Activated T-cell treated with anti-CD3 and anti-CD28 coated beads, Interleukin-2, amount 50 U/mL, for 4 hours (primary cell): ENCODE data around the gene SESN2. TPM values are rescaled to one million over a fixed set of nuclear protein-coding genes. Genes with fewer than 3 reads are reported as not detected.

Experiments
- ATAC-seq, 2 donors: fragments of 200-7000 bp; cut with Tn5 transposase; one replicate each; pipeline ENCODE4 v1.10.0; 2021
- DNase-seq: peaks from one replicate; pipeline ENCODE4 v3.0.0-alpha.2; 2020
- H3K27me3 Mint-ChIP-seq: one replicate; pipeline ENCODE4 v1.8.0; 2021; ENCODE audit warnings: low read depth, mixed read lengths
- H3K36me3 Mint-ChIP-seq: one replicate; pipeline ENCODE4 v1.8.0; 2022; ENCODE audit warnings: mixed read lengths; ENCODE audit not compliant: insufficient read depth
- H3K4me1 Mint-ChIP-seq: one replicate; pipeline ENCODE4 v1.8.0; 2021; ENCODE audit warnings: low read depth, mixed read lengths
- H3K4me3 Mint-ChIP-seq: one replicate; pipeline ENCODE4 v1.8.0; 2021; ENCODE audit warnings: mild to moderate bottlenecking, moderate library complexity, mixed read lengths
- H3K9me3 Mint-ChIP-seq: one replicate; pipeline ENCODE4 v1.8.0; 2021; ENCODE audit warnings: mixed read lengths
- total RNA-seq, 3 donors: library from RNA; stranded (reverse); gene quantifications; one replicate each; pipeline ENCODE4 v1.2.1, GENCODE V29; 2021

SESN2 gene, protein sequence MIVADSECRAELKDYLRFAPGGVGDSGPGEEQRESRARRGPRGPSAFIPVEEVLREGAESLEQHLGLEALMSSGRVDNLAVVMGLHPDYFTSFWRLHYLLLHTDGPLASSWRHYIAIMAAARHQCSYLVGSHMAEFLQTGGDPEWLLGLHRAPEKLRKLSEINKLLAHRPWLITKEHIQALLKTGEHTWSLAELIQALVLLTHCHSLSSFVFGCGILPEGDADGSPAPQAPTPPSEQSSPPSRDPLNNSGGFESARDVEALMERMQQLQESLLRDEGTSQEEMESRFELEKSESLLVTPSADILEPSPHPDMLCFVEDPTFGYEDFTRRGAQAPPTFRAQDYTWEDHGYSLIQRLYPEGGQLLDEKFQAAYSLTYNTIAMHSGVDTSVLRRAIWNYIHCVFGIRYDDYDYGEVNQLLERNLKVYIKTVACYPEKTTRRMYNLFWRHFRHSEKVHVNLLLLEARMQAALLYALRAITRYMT
- total RNA-seq, result 10 to 100 TPM; 21.4 to 38.3 (median 27.3) TPM

DNA sequence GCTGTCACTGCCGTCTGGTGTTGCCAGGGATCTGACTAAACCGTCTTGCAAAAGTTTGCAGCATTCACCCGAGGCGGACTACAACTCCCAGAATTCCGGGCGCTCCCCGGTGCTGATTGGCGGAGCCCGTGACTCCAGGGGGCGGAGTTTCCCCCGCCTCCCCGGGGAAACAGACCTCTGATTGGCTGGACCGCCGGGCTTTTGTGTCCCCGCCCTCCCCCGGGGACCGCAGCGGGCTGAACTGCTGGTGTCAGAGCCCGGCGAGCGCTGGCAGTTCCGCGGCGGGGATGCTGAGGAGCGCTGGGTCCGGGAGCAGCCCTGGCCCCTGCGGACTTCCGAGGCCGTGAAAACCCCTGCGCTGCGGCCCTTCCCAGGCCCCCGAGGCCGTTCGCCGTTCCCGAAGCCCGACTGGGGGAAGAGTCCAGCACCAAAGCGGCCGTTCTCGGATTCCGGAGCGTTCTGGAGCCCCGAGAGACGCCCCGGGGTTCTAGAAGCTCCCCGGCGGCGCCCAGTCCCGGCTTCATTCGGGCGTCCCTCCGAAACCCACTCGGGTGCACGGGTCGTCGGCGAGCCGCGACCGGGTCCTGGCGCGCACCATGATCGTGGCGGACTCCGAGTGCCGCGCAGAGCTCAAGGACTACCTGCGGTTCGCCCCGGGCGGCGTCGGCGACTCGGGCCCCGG is at the start of gene SESN2:
Gene SESN2, plus strand, starts transcription at position 267 of the 682 bp plus-strand sequence. Its CDS starts 330 bp downstream, at position 597.
- Mint-ChIP-seq H3K27me3 (no peaks in the 10 kb centered on the region), H3K36me3 (peaks cover 8% of the 10 kb centered on the region), H3K9me3 (no peaks in the 10 kb centered on the region), H3K4me1 (peaks cover 48% of the 10 kb centered on the region), H3K4me3 (peak within 1 kb of the TSS; percentile 82)
- ATAC-seq (peak; percentile 93 to 95), DNase-seq (peak; percentile 99)

DNA sequence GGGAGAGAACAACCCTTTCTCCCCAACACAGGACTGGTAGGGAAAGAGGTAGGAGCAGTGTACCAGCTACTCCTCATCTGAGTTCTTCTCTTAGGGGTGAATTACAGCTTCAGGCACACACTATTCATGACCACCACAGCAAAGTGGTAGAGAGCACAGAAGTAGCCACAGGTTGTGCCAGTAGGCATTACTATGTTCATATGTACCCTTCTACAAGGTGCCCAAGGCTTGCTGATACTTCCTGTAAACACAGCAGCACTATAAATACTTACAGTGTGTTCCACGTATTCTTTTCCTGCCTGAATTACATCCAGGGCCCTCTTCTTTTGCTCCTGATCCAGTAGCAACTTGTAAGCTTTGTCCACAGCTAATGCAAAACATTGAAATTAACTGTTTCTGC is 49.6 kb upstream of the SESN2 start:
- DNase-seq (no peak), ATAC-seq (no peak)
- peaks cover 23% of the 10 kb centered on the region for H3K36me3 Mint-ChIP-seq
- H3K27me3 Mint-ChIP-seq, result no peaks in the 10 kb centered on the region
- peaks cover 7% of the 10 kb centered on the region for H3K4me1 Mint-ChIP-seq
- H3K9me3 Mint-ChIP-seq, result no peaks in the 10 kb centered on the region
- H3K4me3 Mint-ChIP-seq, result no peak overlapping the region

DNA sequence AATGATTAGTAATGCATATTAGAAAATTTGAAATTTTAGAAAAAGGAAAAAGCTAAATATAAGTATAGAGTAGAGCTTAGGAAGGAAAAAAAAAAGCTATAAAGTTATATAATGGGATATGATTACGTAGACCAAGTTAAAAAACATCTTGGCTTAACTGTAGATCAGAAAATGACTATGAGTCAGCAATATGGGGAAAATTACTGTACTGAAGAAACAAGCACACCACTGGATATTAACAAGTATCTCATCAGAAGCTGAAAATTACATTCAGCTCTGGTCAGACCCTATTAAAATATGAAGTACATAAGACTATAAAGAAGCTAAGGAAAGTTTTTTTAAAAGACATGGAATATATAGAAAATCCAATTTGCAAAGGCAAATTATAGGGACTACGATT is 46.0 kb upstream of the SESN2 start:
- ATAC-seq (no peak), DNase-seq (no peak)
- Mint-ChIP-seq H3K4me1 (peaks cover 7% of the 10 kb centered on the region), H3K27me3 (no peaks in the 10 kb centered on the region), H3K4me3 (no peak overlapping the region), H3K9me3 (no peaks in the 10 kb centered on the region), H3K36me3 (peaks cover 14% of the 10 kb centered on the region)

DNA sequence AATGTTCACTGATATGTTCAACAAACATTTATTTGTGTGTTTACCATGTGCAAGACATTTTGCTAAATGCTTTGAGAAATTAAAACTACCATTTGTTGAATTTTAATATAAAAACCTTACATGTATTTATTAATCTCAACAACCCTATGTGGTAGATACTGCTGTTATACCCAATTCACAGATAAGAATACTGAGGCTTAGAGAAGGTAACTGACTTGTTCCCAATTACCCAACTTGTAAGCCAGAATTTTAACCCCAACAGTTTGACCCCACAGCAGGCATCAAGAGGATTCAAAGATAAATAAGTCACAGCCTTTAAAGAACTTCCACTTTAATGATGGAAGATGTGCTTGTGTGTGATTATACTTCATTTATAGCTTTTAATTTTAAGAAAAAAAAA is 30.2 kb upstream of the SESN2 start:
- Mint-ChIP-seq H3K36me3 (peaks cover 22% of the 10 kb centered on the region), H3K4me3 (no peak overlapping the region), H3K9me3 (no peaks in the 10 kb centered on the region), H3K4me1 (peaks cover 26% of the 10 kb centered on the region), H3K27me3 (no peaks in the 10 kb centered on the region)
- no peak for ATAC-seq
- DNase-seq, result no peak

DNA sequence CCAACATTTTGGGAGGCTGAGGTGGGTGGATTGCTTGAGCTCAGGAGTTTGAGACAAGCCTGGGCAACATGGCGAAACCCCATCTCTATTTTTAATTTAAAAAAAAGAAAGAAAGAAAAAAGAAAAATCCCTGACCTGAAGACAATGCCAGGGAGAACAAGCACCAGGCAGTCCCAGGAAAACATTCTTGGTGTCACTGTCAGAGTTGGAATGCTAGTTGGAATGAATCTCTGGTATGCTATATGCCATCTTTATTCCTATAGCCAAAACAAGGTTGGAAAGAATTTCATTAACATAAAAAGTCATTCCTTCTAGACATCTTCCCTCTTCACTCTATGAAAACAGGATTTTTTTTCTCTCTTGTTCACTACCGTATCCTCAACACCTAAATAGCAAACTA is 29.3 kb upstream of the SESN2 start:
- H3K4me1 Mint-ChIP-seq, result peaks cover 26% of the 10 kb centered on the region
- H3K36me3 Mint-ChIP-seq, result peaks cover 21% of the 10 kb centered on the region
- DNase-seq, result no peak
- ATAC-seq, result no peak
- H3K4me3 Mint-ChIP-seq, result no peak overlapping the region
- no peaks in the 10 kb centered on the region for H3K9me3 Mint-ChIP-seq
- no peaks in the 10 kb centered on the region for H3K27me3 Mint-ChIP-seq

DNA sequence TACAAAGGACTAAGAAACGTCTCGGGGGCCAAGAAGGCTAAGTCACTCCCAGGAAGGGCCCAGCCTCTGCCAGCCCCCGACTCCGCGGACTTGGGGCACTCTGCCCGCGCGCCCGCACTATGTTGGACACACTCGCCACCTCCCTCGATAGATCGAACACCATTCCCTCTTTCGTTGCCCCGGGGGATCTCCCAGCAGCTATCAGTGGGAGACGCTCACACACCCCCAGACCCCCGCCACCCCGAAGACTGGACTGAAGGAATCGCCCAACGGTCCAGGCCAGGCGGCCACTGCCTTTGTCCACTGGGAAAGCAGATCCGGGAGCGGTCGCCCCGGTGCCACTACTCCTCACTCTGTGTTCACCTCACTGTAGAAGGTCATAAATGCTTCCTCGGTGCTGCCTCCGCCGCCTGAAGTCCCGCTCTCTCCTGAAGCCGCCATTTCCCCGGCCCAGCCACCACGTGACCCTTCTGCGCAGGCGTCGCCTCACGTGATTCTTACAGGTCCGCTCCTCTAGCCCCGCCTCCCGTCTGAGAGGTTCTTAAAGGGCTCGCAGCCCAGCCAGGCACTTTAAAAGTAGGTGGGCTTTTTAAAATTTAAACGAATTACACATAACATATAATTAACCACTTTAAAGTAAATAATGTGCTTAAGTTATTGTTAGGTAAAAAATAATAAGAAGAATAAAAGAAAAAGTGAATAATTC is 26.6 kb upstream of the SESN2 start, which contains the start of gene DNAJC8:
Gene DNAJC8, minus strand, starts transcription at position 472 of the 706 bp plus-strand sequence. Its CDS starts 31 bp downstream, at position 441.
- peak; percentile 69 for ATAC-seq
- DNase-seq, result peak; percentile 93
- Mint-ChIP-seq H3K27me3 (no peaks in the 10 kb centered on the region), H3K4me1 (peaks cover 26% of the 10 kb centered on the region), H3K36me3 (peaks cover 14% of the 10 kb centered on the region), H3K4me3 (peak within 1 kb of the TSS; percentile 100), H3K9me3 (no peaks in the 10 kb centered on the region)

DNA sequence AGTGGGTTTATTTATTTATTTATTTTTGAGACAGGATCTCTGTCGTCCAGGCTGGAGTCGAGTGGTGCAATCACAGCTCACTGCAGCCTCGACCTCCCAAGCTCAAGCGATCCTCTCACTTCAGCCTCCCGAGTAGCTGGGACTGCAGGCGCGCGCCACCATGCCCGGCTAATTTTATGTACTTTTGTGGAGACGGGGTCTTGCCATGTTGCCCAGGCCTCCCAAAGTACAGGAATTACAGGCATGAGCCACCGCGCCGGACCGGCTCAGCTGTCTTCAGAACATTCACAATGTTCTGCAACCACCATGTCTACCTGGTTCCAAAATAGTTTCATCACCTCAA is 26.1 kb upstream of the SESN2 start:
- DNase-seq (no peak), ATAC-seq (no peak)
- no peaks in the 10 kb centered on the region for H3K9me3 Mint-ChIP-seq
- peaks cover 26% of the 10 kb centered on the region for H3K4me1 Mint-ChIP-seq
- H3K27me3 Mint-ChIP-seq, result no peaks in the 10 kb centered on the region
- peaks cover 12% of the 10 kb centered on the region for H3K36me3 Mint-ChIP-seq
- H3K4me3 Mint-ChIP-seq, result peak overlapping the region; percentile 100

DNA sequence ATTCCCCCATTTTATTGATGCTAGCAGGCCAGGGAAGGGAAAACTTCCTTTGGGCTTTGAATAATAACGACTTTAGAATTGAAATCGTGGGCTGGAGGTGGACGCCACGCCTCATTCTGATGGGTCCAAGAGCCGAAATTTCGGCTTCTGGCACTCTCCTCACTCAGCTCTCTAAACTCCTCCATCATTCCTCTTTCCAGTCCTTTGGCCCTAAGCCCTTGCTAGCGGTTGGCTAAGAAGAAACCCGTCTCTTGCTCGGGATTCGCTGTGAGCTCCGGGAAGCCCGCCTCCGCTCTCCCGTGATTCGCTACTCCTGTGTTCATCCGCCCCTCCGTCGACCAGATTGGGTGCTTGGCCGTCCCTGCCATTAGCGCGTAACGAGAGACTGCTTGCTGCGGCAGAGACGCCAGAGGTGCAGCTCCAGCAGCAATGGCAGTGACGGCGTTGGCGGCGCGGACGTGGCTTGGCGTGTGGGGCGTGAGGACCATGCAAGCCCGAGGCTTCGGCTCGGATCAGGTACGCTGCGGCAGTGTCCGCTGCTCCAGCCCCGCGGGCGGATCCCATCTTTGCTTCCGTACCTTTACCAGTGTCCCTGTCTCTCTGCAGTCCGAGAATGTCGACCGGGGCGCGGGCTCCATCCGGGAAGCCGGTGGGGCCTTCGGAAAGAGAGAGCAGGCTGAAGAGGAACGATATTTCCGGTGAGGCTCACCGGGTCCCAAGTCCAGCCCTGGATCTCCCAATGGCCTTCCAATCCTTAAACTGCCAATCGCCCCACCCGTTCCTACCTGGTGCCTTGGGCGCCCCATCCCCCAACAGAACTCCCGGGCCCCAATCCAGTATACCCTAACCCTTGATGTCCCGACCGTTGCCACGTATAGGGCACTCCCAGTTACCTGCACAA is 23.3 kb upstream of the SESN2 start, which contains the start of gene ATP5IF1:
Gene ATP5IF1, plus strand, starts transcription at position 370 of the 901 bp plus-strand sequence. Its CDS starts 60 bp downstream, at position 430.
- DNase-seq (peak; percentile 89), ATAC-seq (peak; percentile 95 to 96)
- H3K4me1 Mint-ChIP-seq, result peaks cover 19% of the 10 kb centered on the region
- H3K9me3 Mint-ChIP-seq, result no peaks in the 10 kb centered on the region
- H3K27me3 Mint-ChIP-seq, result no peaks in the 10 kb centered on the region
- peaks cover 4% of the 10 kb centered on the region for H3K36me3 Mint-ChIP-seq
- no peak within 1 kb of the TSS for H3K4me3 Mint-ChIP-seq

DNA sequence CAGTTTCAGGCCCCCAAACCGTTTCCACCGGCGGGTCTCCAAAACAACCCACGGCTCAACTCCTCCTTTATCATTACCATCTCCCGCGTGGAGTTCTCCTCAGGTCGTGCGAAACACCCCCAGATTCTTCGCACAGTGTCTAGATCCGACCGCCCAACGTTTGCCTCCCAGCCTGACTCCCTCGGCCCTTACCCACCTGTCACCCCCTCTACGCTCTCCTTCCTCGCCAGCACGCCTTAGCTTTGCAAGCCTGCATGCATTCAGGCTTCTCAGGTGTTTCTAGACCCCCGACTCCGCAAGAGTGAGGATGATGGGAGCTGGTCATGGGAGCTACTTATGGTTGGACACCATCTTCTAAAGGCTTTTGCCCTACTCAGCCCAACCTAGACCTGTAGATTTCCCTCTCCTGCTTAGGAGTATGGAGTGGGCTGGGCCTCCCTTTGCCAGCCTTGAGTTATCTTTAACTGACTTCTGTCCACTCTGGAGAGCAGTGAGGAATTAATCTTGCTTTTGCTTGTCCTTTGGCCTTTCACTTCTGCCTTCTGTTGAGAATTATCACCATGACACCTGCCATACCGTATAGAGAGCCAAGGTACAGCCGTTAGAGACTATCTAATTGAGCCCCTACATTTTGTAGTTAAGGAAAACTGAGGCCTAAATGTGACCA is 22.5 kb upstream of the SESN2 start:
- Mint-ChIP-seq H3K4me1 (peaks cover 19% of the 10 kb centered on the region), H3K9me3 (no peaks in the 10 kb centered on the region), H3K27me3 (no peaks in the 10 kb centered on the region)

DNA sequence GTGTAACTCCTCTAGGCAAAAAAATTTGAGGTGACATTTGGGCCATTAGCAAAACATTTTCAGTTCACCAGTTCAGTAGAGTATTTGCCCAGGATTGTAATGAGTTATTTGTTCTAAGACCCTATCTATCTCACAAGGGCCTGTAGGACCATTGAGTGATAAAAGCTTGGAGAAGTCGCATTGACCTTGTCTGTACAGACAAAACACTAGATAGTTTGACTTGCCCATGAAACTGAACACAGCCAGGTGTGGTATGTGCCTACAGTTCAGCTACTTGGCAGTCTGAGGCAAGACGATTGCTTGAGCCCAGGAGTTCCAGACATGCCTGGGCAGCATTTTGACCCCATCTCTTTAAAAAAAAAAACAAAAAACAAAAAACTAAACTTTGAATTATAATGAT is 20.3 kb upstream of the SESN2 start:
- H3K4me3 Mint-ChIP-seq, result no peak overlapping the region
- no peak for ATAC-seq
- H3K27me3 Mint-ChIP-seq, result no peaks in the 10 kb centered on the region
- no peaks in the 10 kb centered on the region for H3K36me3 Mint-ChIP-seq
- no peaks in the 10 kb centered on the region for H3K9me3 Mint-ChIP-seq
- no peak for DNase-seq
- H3K4me1 Mint-ChIP-seq, result peaks cover 13% of the 10 kb centered on the region

More for the DNA sequence above, 22.5 kb upstream of the SESN2 start:
- ATAC-seq (no peak), DNase-seq (no peak)
- Mint-ChIP-seq H3K36me3 (peaks cover 4% of the 10 kb centered on the region), H3K4me3 (no peak overlapping the region)

DNA sequence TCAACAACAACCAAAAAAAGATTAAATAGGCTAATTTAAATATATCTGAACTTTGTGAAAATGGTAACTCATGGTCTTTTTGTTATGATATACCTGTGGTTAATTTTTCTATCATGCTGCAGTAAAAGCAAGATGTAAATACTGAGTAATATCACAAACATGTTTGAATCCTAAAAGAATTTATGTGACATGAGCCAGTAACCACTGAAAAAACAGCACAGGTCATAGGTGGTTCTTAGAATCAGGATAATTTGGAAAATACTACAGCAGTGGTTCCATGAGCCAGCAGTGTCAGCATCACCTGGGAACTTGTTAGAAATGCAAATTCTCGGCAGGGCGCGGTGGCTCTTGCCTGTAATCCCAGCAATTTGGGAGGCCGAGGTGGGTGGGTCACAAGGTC is 19.3 kb upstream of the SESN2 start:
- DNase-seq, result no peak
- no peak overlapping the region for H3K4me3 Mint-ChIP-seq
- no peaks in the 10 kb centered on the region for H3K36me3 Mint-ChIP-seq
- H3K27me3 Mint-ChIP-seq, result no peaks in the 10 kb centered on the region
- H3K9me3 Mint-ChIP-seq, result no peaks in the 10 kb centered on the region
- no peak for ATAC-seq
- peaks cover 23% of the 10 kb centered on the region for H3K4me1 Mint-ChIP-seq

DNA sequence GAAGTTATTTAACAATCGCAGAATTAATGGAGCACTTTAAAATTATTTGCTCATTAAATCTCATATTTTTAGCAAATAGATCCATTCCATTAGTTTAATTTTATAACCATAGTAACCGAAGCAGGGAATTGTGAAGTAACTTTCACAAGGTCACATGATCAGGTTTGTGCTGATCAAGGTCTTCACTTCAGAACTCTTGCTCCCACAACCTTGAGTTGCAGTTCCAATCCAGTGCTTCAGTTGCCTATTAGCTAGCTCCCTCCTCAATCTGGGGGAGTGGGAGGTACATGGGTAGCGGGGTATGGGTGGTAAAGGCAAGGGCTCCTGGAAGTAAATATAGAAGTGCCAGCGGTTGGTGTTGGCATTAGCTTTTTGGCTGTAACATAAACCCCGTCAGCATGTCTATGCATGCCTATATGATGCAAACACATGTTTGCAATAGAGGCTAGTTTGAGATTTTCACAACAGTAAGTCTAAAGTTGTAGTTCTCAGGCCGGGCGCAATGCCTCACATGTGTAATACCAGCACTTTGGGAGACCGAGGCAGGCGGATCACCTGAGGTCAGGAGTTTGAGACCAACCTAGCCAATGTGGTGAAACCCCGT is 17.6 kb upstream of the SESN2 start:
- Mint-ChIP-seq H3K4me1 (peaks cover 34% of the 10 kb centered on the region), H3K36me3 (no peaks in the 10 kb centered on the region), H3K27me3 (no peaks in the 10 kb centered on the region), H3K4me3 (no peak overlapping the region), H3K9me3 (no peaks in the 10 kb centered on the region)
- DNase-seq, result no peak
- no peak for ATAC-seq
